M059J (cell line): ENCODE measurements around the gene CRIP1. TPM values are rescaled to one million over a fixed set of nuclear protein-coding genes. Genes with fewer than 3 reads are reported as not detected.

Experiments
- DNase-seq: peaks from one replicate; pipeline ENCODE4 v3.0.0-alpha.2; 2012; ENCODE audit warnings: low read depth
- total RNA-seq: library from RNA; depleted of rRNA; stranded (reverse); fragments of >200 nt; shearing (Covaris generic); gene quantifications from 2 replicates; pipeline ENCODE4 v1.2.3, GENCODE V29; 2014; rRNA removed

Gene CRIP1
- total RNA-seq, 1 experiment from 2014 or later: not detected

DNA sequence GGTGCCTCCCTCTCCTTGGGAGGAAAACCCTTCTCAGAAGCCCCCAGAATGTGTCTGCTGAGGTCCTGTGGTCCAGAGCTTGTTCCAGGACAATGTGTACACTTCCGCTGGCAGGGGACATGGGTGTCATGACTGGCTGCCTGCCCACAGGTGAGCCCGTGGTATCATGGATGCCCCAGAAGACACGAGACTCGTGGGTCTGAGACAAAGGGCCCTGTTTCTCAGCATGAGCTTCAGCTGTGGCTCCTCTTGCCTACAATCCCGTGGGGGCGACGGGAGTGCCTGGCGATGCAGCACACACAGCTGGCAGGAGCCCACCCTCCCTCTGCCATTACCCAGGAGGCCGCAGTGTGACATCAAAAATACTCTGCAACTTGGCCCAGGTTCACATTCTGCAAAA, 46.7 kb downstream of the CRIP1 start:
- DNase-seq: no peak

DNA sequence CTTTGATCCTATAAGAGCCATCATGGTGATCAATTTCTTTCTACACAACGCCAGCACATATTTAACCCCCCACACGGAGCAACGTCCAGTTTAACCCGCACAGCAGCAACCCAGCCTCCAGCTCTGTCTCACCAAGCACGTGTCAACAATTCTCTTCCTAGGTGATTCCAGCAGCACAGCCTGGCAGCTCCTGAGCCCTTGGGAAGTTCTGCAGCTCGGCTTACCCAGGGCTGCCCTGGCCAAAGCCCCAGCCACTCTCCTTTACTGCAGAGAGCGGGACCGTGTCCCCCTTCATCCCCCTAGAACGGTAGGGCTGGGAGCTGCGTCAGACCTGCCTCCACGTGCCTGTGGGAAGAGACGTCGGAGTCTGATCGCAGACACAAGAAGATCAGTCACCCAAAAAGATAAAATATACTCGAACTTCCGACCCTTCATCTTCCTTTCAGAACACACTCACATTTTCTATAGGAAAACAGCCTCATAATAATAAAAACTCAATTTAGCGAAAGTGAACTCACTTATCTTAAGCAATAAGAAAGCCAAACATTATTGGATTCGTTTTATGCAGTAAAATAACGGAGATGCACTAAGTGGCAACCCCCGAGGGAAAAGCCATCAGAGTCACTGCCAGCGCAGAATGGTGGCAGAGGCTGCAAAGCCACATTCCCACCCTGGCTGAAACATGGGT, 47.3 kb downstream of the CRIP1 start:
- no peak for DNase-seq

DNA sequence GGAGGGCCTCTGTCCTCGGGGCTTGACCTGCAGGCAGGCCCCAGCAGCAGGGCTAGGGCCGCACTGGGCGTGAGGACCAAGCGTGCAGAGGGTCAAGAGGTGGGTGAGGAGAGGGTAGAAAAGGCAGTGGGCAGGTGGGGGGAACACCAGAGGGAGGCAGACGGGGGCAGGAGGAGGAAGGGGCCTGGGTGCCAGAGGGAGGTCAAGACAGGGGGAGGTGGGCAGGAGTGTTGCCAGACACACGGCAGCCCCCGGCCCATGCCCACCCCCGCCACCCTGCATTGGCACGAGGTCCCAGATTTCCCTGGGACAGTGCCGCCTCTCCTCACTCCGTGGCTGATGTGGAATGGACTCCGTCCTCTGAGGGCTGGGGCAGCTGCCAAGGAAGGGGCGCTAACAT, 47.9 kb downstream of the CRIP1 start:
- DNase-seq: no peak

DNA sequence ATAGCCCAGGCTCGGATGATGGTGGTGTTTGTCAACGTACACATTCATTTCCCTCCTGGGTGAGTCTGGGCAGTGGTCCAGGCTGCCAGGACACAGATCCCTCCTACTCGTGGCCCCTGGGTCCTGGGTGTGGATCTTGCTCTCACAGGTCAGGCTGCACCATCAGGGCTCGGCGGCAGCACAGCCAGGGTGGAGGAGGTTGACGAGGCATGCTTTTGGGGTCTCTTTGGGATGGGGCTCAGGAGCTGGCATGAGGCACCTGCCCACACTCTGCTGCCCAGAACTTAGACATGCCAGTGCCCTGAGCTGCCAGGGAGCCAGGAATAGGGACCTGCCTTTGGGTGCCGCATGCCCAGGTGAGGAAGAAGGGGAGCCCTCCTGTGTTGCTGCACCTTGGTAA, 49.4 kb downstream of the CRIP1 start:
- DNase-seq: no peak

DNA sequence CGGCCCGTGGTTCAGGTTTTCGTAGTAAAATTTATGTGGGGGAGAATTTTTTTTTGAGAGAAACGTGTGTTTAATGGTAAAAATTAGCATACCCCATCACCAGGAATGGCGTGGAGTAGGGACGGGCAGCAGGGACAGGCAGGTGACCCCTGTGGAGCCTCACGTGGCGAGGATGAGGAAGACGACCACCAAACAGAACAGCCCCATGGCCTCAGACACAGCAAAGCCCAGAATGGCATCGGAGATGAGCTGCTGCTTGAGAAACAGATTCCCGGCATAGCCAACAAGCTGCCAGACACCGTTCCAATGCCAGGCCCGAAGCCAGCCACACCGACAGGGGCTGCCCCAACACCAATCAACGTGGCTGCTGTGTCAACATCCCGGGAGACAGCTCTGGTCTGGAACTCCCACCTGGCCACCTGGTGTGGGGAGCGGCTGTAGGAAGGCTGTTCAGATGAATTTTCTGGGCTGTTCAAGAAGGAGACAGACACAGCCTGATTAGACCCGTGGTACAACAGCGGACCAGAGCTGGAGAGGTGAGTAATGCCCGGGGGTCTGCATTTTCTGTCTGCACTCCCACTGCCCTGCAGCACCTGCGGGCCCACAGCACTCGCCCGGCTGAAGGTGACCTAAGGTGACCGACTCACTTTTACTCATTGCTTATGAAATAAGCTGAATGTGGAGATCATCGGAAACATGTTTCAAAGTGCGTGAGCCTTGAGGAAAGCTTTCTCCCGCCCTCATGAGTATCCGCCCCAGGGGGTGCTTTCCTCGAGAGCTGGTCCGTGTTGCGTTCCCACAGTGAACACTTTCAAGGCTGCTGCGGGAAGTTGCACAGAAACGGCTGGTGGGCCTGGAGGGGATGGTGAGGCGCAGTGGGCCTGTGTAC, 50.2 kb downstream of the CRIP1 start:
- DNase-seq: no peak

DNA sequence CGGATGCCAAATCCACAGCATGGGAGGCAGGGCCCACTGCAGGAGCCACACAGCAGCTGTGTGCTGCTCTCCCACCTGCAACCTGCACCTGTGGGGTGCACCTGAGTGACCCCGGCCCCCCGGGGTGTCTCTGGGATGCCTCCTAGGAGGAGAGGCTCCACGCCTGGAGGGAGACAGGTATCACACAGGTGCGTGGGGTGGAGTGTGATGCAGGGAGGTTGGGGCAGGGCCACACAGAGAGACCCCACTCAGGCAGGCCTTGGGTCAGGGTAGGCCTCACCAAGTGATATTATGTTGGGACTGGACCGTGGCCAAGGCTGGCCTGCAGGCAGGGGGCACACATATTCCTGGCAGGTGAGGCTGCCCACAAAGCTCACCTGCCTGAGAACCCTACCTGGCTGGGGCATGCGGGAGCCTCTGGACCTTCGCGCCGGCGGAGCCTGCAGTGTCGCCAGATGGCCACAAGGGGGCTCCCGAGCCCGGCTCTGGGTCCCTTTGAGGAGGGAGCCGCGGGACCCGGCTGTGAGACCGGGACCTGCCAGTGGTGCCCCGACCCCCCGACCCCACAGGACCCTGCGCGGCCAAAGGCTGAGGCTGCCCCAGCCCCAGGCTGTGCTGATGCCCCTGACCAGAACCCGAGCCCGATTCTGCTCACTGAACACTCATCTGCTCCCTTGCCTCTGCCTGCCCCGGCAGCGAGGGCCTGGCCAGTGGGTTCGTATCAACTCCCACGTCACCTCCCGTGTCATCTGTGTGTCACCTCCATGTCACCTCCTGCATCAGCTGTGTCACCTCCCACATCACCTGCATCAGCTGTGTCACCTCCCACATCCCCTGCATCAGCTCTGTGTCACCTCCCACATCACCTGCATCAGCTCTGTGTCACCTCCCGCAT, 51.1 kb downstream of the CRIP1 start:
- peak; percentile 8 for DNase-seq

Other genes with a start within 250 kb of the CRIP1 start
- gene BTBD6, start 238.4 kb upstream of the CRIP1 start, total RNA-seq: 28.4 and 39.2 TPM in 2 replicates
- gene BRF1, start 185.9 kb upstream of the CRIP1 start, total RNA-seq: 10.4 and 13.0 TPM in 2 replicates
- 11.0 and 24.7 TPM in 2 replicates for gene PACS2, start 172.1 kb upstream of the CRIP1 start, total RNA-seq
- gene TEX22, start 88.3 kb upstream of the CRIP1 start, total RNA-seq: 0.07 TPM in 1 of 2 replicates, not detected in the other
- 8.9 and 20.3 TPM in 2 replicates for gene MTA1, start 67.1 kb upstream of the CRIP1 start, total RNA-seq
- gene CRIP2, start 12.1 kb upstream of the CRIP1 start, total RNA-seq: 93.9 and 114 TPM in 2 replicates
- 10.2 and 22.4 TPM in 2 replicates for gene TEDC1, start 4.4 kb downstream of the CRIP1 start, total RNA-seq
- gene TMEM121, start 39.7 kb downstream of the CRIP1 start, total RNA-seq: 1.9 and 5.4 TPM in 2 replicates